A549 (cell line): ENCODE results near the gene SURF1. TPM values are rescaled to one million over a fixed set of nuclear protein-coding genes. Genes with fewer than 3 reads are reported as not detected.

Experiments used
- ATAC-seq, 2 experiments: fragments of 200-7000 bp in 1 of 2; fragments of >200 bp in 1 of 2; cut with Nextera tagmentation in 1 of 2; cut with Tn5 transposase in 1 of 2; 3 replicates each; pipeline versions ENCODE4 v1.8.0 to v1.9.1; 2018 to 2020; ENCODE audit warnings: mild to moderate bottlenecking in 1 of 2, moderate library complexity in 1 of 2
- CTCF ChIA-PET: fragments of 300-600 bp; sonication (Branson Sonifier 250); formaldehyde crosslinking; extraction: SDS; loops from one replicate; lab custom pipeline; 2021; ENCODE audit warnings: antibody characterized with exemption, inconsistent platforms; lab: Yijun Ruan, JAX
- POLR2A ChIA-PET: fragments of 350-600 bp; formaldehyde crosslinking; extraction: SDS; loops from one replicate; lab custom pipeline; 2021; ENCODE audit warnings: antibody characterized with exemption, inconsistent platforms; lab: Yijun Ruan, JAX
- DNase-seq, 2 experiments: peaks; one replicate each; pipeline versions ENCODE4 v3.0.0 to v3.0.0-alpha.2; 2011 to 2016; ENCODE audit warnings: low read depth in 1 of 2, low spot score in 1 of 2
- FAIRE-seq: peaks from 2 replicates; lab custom pipeline; 2011; peaks lifted over from hg19 to GRCh38; lab: Jason Lieb, UNC
- H3K27ac ChIP-seq, 2 experiments: fragments of >200 bp; sonication (Bioruptor Twin); formaldehyde crosslinking; 3 replicates each; pipeline ENCODE4 v1.5.1; 2016 to 2017
- H3K4me1 ChIP-seq: fragments of >200 bp; sonication (Bioruptor Twin); formaldehyde crosslinking; 3 replicates; pipeline ENCODE4 v1.6.1; 2016
- H3K4me2 ChIP-seq: fragments of >200 bp; sonication (Bioruptor Twin); formaldehyde crosslinking; 3 replicates; pipeline ENCODE4 v1.6.1; 2016
- H3K4me3 ChIP-seq: fragments of >200 bp; sonication (Bioruptor Twin); formaldehyde crosslinking; 3 replicates; pipeline ENCODE4 v1.5.1; 2016
- H3K9me3 ChIP-seq: fragments of >200 bp; sonication (Bioruptor Twin); formaldehyde crosslinking; 3 replicates; pipeline ENCODE4 v1.6.1; 2016
- ATOH8 ChIP-seq: fragments of 250-450 bp; sonication (Bioruptor Pico); IDR thresholded peaks from 2 replicates; pipeline ENCODE4 v1.5.0; 2020; ENCODE audit warnings: low read depth, mild to moderate bottlenecking, moderate library complexity
- BHLHE40 ChIP-seq: IDR thresholded peaks from 2 replicates; pipeline ENCODE4 v1.6.1; 2012; ENCODE audit warnings: low read depth, low read length, inconsistent platforms
- CBX2 ChIP-seq: fragments of 200-600 bp; sonication (generic); IDR thresholded peaks from 2 replicates; pipeline ENCODE4 v1.6.1; 2016; ENCODE audit warnings: low read depth, mild to moderate bottlenecking, borderline replicate concordance
- CEBPB ChIP-seq, 2 experiments: fragments of >200 bp in 1 of 2; sonication (Bioruptor Twin) in 1 of 2; formaldehyde crosslinking in 1 of 2; IDR thresholded peaks; 2 replicates each; pipeline ENCODE4 v1.6.1; 2012 to 2016
- CHD4 ChIP-seq: fragments of 200-600 bp; sonication (generic); IDR thresholded peaks from 2 replicates; pipeline ENCODE4 v1.6.1; 2016; ENCODE audit warnings: antibody characterized with exemption, mild to moderate bottlenecking, borderline replicate concordance
- CTCF ChIP-seq: fragments of >200 bp; sonication (Bioruptor Twin); formaldehyde crosslinking; IDR thresholded peaks from 3 replicates; pipeline ENCODE4 v1.5.1; 2016
- EP300 ChIP-seq, 2 experiments: fragments of >200 bp; sonication (Bioruptor Twin); formaldehyde crosslinking; IDR thresholded peaks; 2 replicates in 1 of 2; 3 replicates in 1 of 2; pipeline ENCODE4 v1.6.1; 2016 to 2017
- HOXA7 ChIP-seq: fragments of 250-450 bp; sonication (Bioruptor Pico); IDR thresholded peaks from 2 replicates; pipeline ENCODE4 v1.5.0; 2020; ENCODE audit warnings: mild to moderate bottlenecking, moderate library complexity
- JUN ChIP-seq, 2 experiments: fragments of >200 bp; sonication (Bioruptor Twin); formaldehyde crosslinking; IDR thresholded peaks; 2 replicates in 1 of 2; 3 replicates in 1 of 2; pipeline ENCODE4 v1.6.1; 2016 to 2017
- MAFK ChIP-seq: fragments of 450-650 bp; IDR thresholded peaks from 2 replicates; pipeline ENCODE4 v1.6.1; 2014; ENCODE audit not compliant: partially characterized antibody
- MAZ ChIP-seq: fragments of 150-350 bp; IDR thresholded peaks from 2 replicates; pipeline ENCODE4 v1.6.1; 2014; ENCODE audit warnings: antibody characterized with exemption, low read depth, low read length, borderline replicate concordance
- NFE2L2 ChIP-seq: fragments of 150-350 bp; conservative IDR thresholded peaks from 2 replicates; pipeline ENCODE4 v1.6.1; 2014; ENCODE audit warnings: low read length
- PHF8 ChIP-seq: fragments of 200-600 bp; sonication (generic); IDR thresholded peaks from 2 replicates; pipeline ENCODE4 v1.6.1; 2016; ENCODE audit warnings: low read depth, mild to moderate bottlenecking, antibody characterized with exemption, moderate library complexity, borderline replicate concordance
- RAD21 ChIP-seq, 2 experiments: fragments of >200 bp in 1 of 2; sonication (Bioruptor Twin) in 1 of 2; formaldehyde crosslinking in 1 of 2; IDR thresholded peaks in 1 of 2; conservative IDR thresholded peaks in 1 of 2; 2 replicates in 1 of 2; 3 replicates in 1 of 2; pipeline ENCODE4 v1.6.1; 2012 to 2018; ENCODE audit warnings: inconsistent platforms in 1 of 2
- RFX5 ChIP-seq: fragments of 450-650 bp; IDR thresholded peaks from 2 replicates; pipeline ENCODE4 v1.7.1; 2014; ENCODE audit warnings: antibody characterized with exemption, mild to moderate bottlenecking, moderate library complexity
- TFCP2L1 ChIP-seq: fragments of 250-450 bp; sonication (Bioruptor Pico); IDR thresholded peaks from 2 replicates; pipeline ENCODE4 v1.5.0; 2021; ENCODE audit warnings: mild to moderate bottlenecking
- ZC3H11A ChIP-seq: fragments of 450-650 bp; IDR thresholded peaks from 2 replicates; pipeline ENCODE4 v1.6.1; 2014; ENCODE audit warnings: antibody characterized with exemption, mild to moderate bottlenecking
- ZSCAN20 ChIP-seq: fragments of 250-450 bp; sonication (Bioruptor Pico); IDR thresholded peaks from 2 replicates; pipeline ENCODE4 v1.8.0; 2022; ENCODE audit warnings: mild to moderate bottlenecking, moderate library complexity
- WGBS: methylation state at CpG from one replicate; pipeline ENCODE4 v1.1.6; 2017; ENCODE audit errors: missing lambda C conversion rate; 5-methylcytosine and 5-hydroxymethylcytosine counted together
- polyA plus RNA-seq, 4 experiments: library from polyadenylated mRNA; depleted of rRNA in 3 of 4; stranded (reverse); fragments of >200 nt; fragmentation: RNase III in 1 of 4; extraction: RNeasy Plus Mini Kit Qiagen cat#74134 plus additional on column Dnase treatment in 1 of 4; gene quantifications; 2 replicates in 3 of 4; 3 replicates in 1 of 4; pipeline ENCODE4 v1.2.3, GENCODE V29; 2011 to 2017

The SURF1 gene
- polyA plus RNA-seq, 2 of the 4 experiments (the other 2 are of a cell fraction), result 28.6 to 47.5 TPM

- CTCF ChIA-PET, result interaction anchor here (0.9 to 5.6 kb wide), 5 partner anchors 8 to 67 kb away, joined by 3 to 27 read pairs (median 3); no protein-coding TSS in a partner anchor
- no peak overlapping the region for H3K27ac ChIP-seq
- H3K4me2 ChIP-seq, result no peak overlapping the region
- TF ChIP-seq CBX2 (no peak), TFCP2L1 (CRISPR knock-in tag) (no peak), ZC3H11A (no peak)
- H3K4me3 ChIP-seq, result no peak overlapping the region
- 92% methylated on average over 6 of the region's 9 CpGs for WGBS
- peaks cover 17% of the 10 kb centered on the region; the same call in 1 of the 3 replicates for H3K4me1 ChIP-seq
- FAIRE-seq (no peak), DNase-seq (no peak), ATAC-seq (no peak)
- POLR2A ChIA-PET, result no interaction called here
- no peaks in the 10 kb centered on the region for H3K9me3 ChIP-seq
These were observed 14.4 kb upstream of the SURF1 start for GRCh38 chr9:133370685-133371084.

GRCh38 chr9:133369933-133370332 is 13.6 kb upstream of the SURF1 start:
- Histone ChIP-seq H3K9me3 (no peaks in the 10 kb centered on the region), H3K27ac (no peak overlapping the region), H3K4me2 (no peak overlapping the region), H3K4me3 (no peak overlapping the region), H3K4me1 (peaks cover 17% of the 10 kb centered on the region; the same call in 1 of the 3 replicates)
- ChIA-PET POLR2A (no interaction called here), CTCF (interaction anchor here (5.6 kb wide), 1 partner anchor 10 kb away, joined by 27 read pairs; no protein-coding TSS in a partner anchor)
- DNase-seq, result no peak
- no peak for FAIRE-seq
- TF ChIP-seq CBX2, result no peak
- no peak for TF ChIP-seq MAZ
- no peak for TF ChIP-seq BHLHE40
- TF ChIP-seq CHD4, result no peak
- TF ChIP-seq ATOH8, result no peak
- TF ChIP-seq TFCP2L1 (CRISPR knock-in tag), result no peak
- TF ChIP-seq MAFK, result no peak
- TF ChIP-seq ZSCAN20, result no peak
- TF ChIP-seq PHF8, result no peak
- no peak for TF ChIP-seq EP300 (IDR thresholded peaks at IDR 0.05)
- no peak for TF ChIP-seq CEBPB (IDR thresholded peaks at IDR 0.05)
- 89% methylated on average over 7 of the region's 7 CpGs for WGBS
- ATAC-seq, result no peak

- Histone ChIP-seq H3K4me2 (no peak overlapping the region), H3K9me3 (no peaks in the 10 kb centered on the region), H3K4me3 (no peak overlapping the region), H3K4me1 (peaks cover 17% of the 10 kb centered on the region; the same call in 1 of the 3 replicates), H3K27ac (no peak overlapping the region)
- DNase-seq (no peak), FAIRE-seq (no peak), ATAC-seq (no peak)
- WGBS, result 91% methylated on average over 6 of the region's 6 CpGs
- ChIA-PET CTCF (interaction anchor here (5.6 kb wide), 1 partner anchor 10 kb away, joined by 27 read pairs; no protein-coding TSS in a partner anchor), POLR2A (no interaction called here)
- no peak for TF ChIP-seq CTCF
- TF ChIP-seq CEBPB (IDR thresholded peaks at IDR 0.05), result no peak
- no peak for TF ChIP-seq ZSCAN20
- no peak for TF ChIP-seq NFE2L2
- TF ChIP-seq JUN (IDR thresholded peaks at IDR 0.05), result no peak
- TF ChIP-seq RFX5, result no peak
- TF ChIP-seq HOXA7, result no peak
- TF ChIP-seq MAZ, result no peak
- TF ChIP-seq RAD21 (conservative IDR thresholded peaks at IDR 0.05 in 1 of 2, IDR thresholded peaks at IDR 0.05 in 1 of 2), result no peak
These were observed 13.1 kb upstream of the SURF1 start for GRCh38 chr9:133369422-133369821.
